ENCODE data around the gene SPPL3. TPM values are rescaled to one million over a fixed set of nuclear protein-coding genes. Genes with fewer than 3 reads are reported as not detected.
"Not testable (repeated sequence)": the region's sequence is repeated elsewhere in the genome, so short reads cannot be mapped to it uniquely, and the experiment has no call there.

Gene SPPL3
- total RNA-seq, 2 donors from 2014 or later = 31.6 TPM

- DNase-seq (ENCODE audit: low spot score) = no peak
- intact Hi-C loops (cut with DNase I) = no loop called here
Observed at GRCh38 chr12:120925740-120926563, 21.8 kb upstream of the SPPL3 start.

DNA sequence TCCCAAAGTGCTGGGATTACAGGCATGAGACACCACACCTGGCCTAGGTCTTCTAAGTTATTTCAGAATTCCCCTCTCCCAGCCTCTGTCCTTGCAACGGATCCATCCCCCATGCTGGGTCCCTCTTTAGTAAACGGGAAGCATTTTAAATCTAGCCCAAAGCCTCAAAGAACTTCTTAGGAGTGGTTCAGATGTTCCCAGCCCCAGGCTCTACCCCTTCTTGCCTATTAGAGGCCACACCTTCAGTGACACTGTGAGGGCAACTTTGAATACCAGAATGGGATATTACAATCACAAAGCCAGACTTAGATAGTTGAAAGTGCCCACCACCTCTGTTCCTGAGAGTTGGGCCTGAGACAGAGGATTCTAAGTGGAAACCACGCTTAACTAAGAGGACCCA is 18.1 kb upstream of the SPPL3 start:
- DNase-seq (ENCODE audit: low spot score) = no peak
- intact Hi-C loops (cut with DNase I) = no loop called here

DNA sequence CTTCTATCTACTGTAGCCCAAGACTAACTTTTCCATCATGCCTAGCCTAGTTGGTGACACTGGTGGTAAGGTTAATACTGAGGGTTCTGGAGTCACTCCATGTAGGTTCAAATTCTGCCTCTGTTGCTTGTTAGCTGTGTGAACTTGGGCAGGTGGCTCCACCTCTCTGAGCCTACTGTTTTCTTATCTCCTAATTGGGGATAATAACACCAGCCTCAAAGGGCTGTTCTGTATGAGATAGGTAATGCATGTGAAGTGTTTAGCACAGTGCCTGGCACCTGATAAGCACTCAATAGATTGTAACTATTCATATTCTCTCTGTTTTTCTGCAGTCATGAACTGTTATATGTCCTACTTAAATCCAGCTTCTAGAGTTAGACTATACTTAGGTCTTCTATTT is 17.5 kb upstream of the SPPL3 start:
- intact Hi-C loops (cut with DNase I) = no loop called here
- DNase-seq (ENCODE audit: low spot score) = no peak

DNA sequence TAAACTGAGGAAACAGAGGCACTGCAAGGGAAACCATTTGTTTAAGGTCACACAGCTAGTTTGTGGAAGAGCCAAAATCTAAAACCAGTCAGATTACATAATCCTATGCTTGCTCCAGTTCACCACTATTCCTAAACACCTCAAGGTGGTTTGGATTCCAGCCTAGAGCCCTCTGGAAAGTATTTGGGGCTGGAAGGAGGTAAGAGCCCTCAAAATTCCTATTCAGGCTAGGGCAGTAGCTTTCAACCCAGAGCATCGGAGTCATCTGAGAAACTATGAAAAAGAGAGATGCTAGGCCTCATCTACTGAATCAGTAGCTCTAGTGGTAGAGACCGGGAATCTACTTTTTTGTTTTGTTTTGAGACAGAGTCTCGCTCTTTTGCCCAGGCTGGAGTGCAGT is 16.0 kb upstream of the SPPL3 start:
- no peak for DNase-seq (ENCODE audit: low spot score)
- intact Hi-C loops (cut with DNase I) = no loop called here

DNA sequence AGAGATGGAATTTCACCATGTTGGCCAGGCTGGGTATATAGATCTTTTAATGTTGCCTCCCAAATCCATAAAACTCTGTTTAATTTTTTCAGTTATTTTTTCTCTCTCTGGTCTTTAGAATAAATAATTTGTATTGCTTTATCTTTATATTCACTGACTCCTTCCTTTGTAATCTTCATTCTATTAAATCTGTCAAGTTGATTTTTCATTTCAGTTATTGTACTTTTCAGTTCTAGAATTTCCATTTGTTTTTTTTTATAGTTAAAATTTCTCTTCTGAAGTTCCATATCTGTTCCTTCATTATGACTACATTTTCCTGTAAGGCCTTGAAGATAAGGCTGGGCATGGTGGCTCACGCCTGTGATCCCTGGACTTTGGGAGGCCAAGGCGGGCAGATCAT is 13.6 kb upstream of the SPPL3 start:
- intact Hi-C loops (cut with DNase I) = no loop called here
- DNase-seq (ENCODE audit: low spot score) = no peak

- DNase-seq (ENCODE audit: low spot score) = no peak
- intact Hi-C loops (cut with DNase I) = no loop called here
Observed at GRCh38 chr12:120916561-120916960, 12.4 kb upstream of the SPPL3 start.

DNA sequence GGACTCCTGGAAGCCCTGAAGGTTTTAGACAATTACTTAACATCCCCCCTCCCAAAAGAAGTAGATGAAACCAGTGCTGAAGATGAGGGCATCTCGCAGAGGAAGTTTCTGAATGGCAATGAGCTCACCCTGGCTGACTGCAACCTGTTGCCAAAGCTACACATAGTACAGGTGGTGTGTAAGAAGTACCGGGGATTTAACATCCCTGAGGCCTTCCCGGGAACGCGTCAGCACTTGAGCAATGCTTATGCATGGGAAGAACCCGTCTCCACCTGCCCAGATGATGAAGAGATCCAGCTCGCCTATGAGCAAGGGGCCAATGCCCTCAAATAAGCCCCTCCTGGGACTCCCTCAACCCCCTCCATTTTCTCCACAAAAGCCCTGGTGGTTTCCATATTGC is 10.6 kb upstream of the SPPL3 start:
- DNase-seq (ENCODE audit: low spot score) = no peak
- intact Hi-C loops (cut with DNase I) = no loop called here

DNA sequence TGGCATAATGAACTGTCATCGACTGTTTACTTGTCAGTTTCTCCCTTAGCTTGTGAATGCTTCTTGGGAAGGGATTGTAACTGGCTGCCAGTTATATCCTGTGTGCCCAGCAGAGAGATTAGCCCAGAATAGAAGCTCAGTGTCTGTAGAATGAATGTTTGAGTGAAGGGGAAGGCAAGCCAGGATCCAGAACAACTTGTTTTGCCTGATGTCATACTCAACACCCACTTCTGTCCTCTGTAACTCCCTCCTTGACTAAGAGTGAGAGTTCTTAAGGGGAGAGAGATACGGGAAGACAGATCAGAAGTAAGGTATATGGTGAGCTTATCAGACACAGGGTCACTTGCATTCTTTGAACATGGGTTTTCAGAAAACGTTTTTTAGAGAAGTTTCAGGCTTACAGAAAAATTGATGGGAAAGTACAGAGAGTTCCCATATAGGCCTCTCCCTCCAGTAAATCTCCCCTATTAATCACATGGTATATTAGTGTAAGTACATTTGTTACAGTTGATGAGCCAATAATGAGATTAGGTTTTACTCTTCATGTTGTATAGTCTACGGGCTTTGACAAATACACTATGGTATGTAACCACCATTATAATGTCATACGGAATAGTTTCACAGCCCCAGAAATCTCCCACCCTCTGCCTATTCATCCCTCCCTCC is 5.6 kb upstream of the SPPL3 start:
- DNase-seq (ENCODE audit: low spot score) = no peak
- intact Hi-C loops (cut with DNase I) = no loop called here

DNA sequence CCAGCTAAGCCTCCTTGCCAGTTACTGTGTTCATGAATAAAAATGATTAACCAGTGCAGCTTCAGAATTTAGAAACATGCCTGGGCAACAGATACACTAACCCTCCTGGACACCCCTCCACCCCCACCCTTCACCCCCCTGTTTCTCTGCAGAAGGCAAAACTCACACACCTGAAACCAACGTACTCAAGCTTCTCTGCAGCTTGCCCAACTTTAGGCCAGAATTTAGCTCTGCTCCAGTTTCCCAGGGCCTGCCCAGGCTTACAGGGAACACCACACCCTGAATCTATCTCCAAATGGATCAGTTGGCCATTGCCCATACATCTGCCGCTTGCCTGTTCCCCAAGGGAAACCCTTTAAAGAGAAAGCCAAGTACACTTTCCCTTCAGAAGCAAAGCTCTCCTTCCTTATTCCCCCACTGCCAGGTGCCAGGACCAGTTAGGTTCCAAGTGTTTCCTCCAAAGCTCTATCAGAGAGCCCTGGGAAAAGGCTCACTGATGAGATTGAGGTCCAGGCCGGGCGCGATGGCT is 1.8 kb upstream of the SPPL3 start:
- intact Hi-C loops (cut with DNase I) = no loop called here
- peak; percentile 47 for DNase-seq (ENCODE audit: low spot score)

DNA sequence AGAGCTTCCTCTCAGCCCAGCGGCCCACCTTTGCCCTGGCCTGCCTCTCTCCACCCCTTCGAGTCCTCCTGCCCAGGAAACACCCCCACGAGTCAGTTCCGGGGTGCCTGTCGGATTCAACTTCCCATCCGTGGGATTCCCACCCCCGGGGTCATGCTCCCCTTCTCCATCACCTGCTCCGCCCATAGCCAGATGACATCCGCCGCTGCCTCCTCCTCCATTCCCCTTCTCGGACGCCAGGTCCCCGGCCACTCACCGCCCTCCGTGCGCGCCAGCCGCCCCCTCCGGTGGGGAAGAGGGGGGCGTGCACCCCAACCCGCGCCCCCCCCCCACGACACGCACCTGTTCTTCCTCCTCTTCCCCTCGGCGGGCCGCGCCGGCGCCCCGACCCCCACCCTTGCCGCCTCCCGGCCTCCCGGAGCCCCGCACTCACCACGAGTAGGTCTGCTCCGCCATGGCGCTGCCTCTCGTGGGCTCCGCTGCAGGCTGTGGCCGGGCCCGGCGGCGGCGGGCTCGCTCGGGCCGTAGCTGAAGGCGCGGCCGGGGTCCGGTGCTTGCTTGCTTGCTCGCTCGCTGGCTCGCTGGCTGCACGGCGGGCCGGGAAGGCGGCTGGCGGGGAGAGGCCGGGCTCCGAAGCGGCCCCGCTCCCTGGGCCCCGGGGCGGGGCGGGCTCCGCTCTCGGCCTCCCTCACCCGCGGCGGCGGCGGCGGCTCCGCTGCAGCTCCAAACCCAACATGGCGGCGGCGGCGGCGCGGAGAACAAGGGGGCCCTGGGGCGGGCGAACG is 554 bp downstream of the SPPL3 start:
- intact Hi-C loops (cut with DNase I) = no loop called here
- peak; percentile 88 for DNase-seq (ENCODE audit: low spot score)

GRCh38 chr12:120902846-120903411 is 1.2 kb downstream of the SPPL3 start:
- intact Hi-C loops (cut with DNase I) = no loop called here
- DNase-seq (ENCODE audit: low spot score) = no peak

- no peak for DNase-seq (ENCODE audit: low spot score)
- intact Hi-C loops (cut with DNase I) = no loop called here
Observed at GRCh38 chr12:120901818-120902217, 2.3 kb downstream of the SPPL3 start.

GRCh38 chr12:120901101-120901500 is 3.1 kb downstream of the SPPL3 start:
- intact Hi-C loops (cut with DNase I) = not testable (repeated sequence)
- DNase-seq (ENCODE audit: low spot score) = peak; percentile 47

- DNase-seq (ENCODE audit: low spot score) = no peak
- intact Hi-C loops (cut with DNase I) = no loop called here
Observed at GRCh38 chr12:120895532-120895931, 8.6 kb downstream of the SPPL3 start.

DNA sequence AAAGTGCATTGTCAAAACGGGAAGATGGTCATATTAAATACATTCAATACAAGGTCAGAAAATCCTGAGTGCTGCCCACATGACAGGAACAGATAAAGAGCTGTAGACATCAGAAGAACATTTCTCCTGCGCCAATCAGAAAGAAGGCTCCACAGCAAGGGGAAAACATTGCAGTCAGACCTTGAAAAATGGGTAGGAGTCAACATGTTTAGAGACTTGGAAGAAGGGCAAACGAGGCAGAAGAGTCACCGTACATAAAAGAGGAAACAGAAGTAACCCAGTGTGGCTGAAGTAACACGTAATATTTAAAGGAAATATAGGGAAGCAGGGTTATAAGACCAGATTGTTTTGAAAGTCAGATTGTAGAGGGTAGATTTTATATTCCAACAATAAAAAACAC is 11.9 kb downstream of the SPPL3 start:
- intact Hi-C loops (cut with DNase I) = no loop called here
- no peak for DNase-seq (ENCODE audit: low spot score)

DNA sequence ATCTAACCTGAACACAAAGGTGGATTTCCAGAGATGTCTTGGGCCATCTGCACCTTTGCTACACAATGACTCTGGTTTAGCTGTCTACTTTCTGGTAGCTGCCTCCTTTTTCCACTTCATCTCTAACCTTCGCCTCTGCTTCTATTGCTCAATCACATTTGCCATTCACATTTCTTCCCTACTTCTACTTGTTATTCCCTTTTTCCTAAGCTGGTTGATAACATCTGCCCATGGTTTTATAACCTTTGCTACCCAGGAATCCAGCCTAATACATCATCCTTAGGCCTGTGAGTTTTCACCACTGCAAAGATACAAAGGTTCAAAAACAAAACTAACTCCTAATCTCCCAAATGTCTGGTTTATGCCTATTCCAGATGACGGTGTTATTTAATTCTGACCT is 13.2 kb downstream of the SPPL3 start:
- no peak for DNase-seq (ENCODE audit: low spot score)
- intact Hi-C loops (cut with DNase I) = no loop called here

DNA sequence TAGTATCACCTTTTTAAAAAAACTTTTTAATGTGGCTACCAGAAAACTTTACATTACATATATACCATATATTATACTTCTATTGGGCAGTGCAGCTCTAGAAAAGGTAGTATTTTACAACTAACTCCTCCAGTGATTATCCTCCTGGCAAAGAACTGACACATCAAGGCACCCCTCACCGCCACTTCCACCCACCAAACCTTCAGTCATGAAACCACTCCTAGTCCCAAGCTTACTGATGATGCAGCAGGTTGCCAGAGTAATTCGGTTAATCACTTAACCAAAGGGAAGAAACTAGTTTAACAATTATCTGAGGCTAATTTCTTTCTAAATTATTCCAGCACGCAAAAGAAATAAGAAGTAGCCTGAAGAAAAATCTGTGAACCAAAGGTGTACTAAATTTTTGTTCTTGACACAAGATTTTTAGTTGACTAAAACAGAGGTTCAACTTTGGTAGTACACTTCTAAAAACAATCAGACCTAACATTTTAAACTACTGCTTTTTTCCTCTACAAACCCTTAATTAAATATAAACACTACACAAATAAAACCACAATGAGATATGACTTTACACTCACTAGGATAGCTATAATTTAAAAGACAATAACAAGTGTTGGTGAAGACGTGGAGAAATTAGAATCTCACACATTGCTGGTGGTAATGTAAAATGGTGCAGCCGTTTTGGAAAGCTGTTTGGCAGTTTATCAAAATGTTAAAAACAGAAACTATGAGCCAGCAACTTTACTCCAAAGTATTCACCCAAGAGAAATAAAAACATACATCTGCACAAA is 16.7 kb downstream of the SPPL3 start:
- intact Hi-C loops (cut with DNase I) = no loop called here

GRCh38 chr12:120886199-120887018 is 17.7 kb downstream of the SPPL3 start:
- intact Hi-C loops (cut with DNase I) = no loop called here
- no peak for DNase-seq (ENCODE audit: low spot score)

More for the DNA sequence above, 16.7 kb downstream of the SPPL3 start:
- no peak for DNase-seq (ENCODE audit: low spot score)

Measured in posterior vena cava (tissue), 2 donors.